Measurements from ENCODE around the gene HEATR9.

- no peak for TF ChIP-seq CTCF (IDR thresholded peaks at IDR 0.05; ENCODE audit: low read depth, low read length)
- no peak for TF ChIP-seq EZH2phosphoT487 (IDR thresholded peaks at IDR 0.05; ENCODE audit: low read depth)
Observed at GRCh38 chr17:35846055-35846809, 22.5 kb downstream of the HEATR9 start.
